Skeletal muscle cell (primary cell): ENCODE results near the gene PRDM15.

Experiments
- DNase-seq: peaks from one replicate; pipeline ENCODE4 v3.0.0-alpha.2; 2010; ENCODE audit warnings: low read depth
- H3K4me3 ChIP-seq: 2 replicates; pipeline ENCODE4 v1.5.1; 2011; ENCODE audit warnings: low read depth, mild to moderate bottlenecking, control low read depth, low read length, moderate library complexity

Gene PRDM15

DNA sequence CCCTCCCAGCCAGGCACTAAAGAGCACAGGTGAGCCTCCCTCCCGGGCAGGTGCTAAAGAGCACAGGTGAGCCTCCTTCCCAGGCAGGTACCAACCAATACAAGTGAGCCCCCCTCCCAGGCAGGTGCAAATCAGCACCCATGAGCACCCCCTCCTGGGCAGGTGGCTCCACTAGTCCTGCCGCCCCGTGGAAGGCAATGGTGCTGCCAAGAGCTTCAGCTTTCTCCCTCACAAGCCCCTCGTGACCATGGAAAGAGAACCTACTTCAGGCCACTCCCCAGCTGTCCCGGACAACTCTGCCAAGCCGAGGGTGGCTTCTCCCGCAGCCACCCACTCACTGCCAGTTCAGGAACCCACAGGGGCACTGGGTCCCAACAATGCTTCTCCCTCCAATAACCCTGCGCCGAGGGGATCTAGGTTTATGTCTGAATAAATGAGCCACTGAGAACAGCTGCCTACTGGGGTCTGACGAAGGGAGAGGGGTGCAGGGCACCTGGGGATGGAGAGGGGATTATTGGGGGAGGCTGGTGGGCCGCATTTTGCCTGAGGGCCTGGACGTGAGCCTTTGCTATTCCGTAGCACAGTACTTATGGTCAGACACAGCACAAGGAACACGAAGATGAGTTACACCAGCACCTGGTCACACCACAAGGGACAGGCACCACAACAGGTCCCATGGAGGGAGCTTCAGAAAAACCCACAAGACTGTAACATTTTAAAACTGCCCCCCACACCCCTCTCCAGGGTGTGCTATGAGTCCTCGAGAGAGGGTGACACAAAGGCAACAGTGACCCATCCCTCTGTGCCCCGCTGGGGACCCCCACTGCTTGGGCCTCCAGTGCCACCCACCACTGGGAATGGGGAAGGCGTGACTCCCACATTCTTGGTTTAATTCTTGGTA is 46.3 kb downstream of the PRDM15 start:
- DNase-seq: no peak

GRCh38 chr21:41831866-41832595 is 47.1 kb downstream of the PRDM15 start:
- no peak for DNase-seq
- H3K4me3 ChIP-seq: no peak overlapping the region

More for the DNA sequence above, 46.3 kb downstream of the PRDM15 start:
- H3K4me3 ChIP-seq: no peak overlapping the region

DNA sequence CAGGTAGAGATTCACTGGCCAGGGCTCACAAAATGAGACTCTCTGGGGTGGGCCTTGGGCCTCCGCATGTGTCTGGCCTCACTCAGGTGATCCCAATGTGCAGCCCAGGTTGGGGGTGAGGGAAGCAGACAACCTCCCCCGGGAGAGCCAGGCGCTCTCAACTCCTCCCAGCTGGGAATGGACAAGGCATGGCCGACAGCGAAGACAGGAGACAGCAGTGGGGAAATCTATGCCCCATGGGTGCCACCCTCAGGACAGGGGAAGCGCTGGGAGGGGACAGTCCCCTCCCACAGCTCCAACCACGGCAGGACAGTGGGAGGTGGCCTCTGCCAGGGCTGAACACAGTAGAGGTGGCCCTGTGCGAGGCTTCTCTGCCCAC is 47.7 kb downstream of the PRDM15 start:
- no peak overlapping the region for H3K4me3 ChIP-seq
- DNase-seq: no peak

DNA sequence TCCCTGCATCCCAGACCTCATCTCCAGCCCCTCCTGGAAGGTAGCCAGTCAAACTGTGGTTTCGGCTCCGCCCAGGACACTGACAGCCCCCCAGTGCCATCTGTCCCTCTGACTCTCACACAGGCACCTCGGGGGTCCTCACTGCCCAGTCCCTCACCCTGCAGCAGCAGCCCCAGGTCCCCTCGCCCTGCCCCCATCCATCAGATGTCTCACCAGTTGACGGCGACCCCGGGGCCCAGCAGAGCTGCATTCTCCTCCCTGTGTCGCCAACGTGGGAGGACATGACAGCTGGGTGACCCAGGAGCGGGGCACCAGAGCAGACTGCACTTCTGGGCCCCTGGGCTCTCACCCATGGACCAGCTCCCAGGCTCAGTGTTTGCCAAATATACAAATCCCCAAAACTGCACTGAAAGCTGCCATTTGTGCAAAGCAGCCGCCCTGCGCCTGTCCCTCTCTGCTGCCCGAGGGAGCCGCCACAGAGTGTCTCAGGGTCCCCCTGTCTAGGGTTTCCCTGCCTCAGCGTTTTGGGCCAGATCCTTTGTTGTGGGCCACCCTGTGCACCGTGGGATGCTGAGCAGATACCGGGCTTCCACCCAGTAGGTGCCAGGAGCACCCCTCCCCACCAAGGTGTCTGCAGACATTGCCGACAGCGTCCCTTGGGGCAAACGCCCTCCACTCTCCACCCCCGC is 48.2 kb downstream of the PRDM15 start:
- H3K4me3 ChIP-seq: no peak overlapping the region
- no peak for DNase-seq

GRCh38 chr21:41830145-41830707 is 48.9 kb downstream of the PRDM15 start:
- no peak for DNase-seq
- H3K4me3 ChIP-seq: no peak overlapping the region

DNA sequence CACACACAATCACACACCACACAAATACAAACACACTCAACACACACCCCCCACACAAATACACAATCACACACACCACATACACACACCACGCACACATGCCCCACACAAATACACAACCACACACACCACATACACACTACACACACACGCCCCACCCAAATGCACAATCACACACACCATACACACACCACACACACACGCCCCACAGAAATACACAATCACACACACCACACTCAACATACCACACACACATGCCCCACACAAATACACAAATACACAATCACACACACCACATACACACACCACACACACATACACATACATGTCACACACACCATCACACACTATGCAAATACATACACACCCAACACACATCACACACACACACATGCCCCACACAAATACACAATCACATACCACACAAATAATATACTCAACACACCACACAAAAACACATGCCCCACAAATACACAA is 50.2 kb downstream of the PRDM15 start:
- no peak for DNase-seq
- no peak overlapping the region for H3K4me3 ChIP-seq

DNA sequence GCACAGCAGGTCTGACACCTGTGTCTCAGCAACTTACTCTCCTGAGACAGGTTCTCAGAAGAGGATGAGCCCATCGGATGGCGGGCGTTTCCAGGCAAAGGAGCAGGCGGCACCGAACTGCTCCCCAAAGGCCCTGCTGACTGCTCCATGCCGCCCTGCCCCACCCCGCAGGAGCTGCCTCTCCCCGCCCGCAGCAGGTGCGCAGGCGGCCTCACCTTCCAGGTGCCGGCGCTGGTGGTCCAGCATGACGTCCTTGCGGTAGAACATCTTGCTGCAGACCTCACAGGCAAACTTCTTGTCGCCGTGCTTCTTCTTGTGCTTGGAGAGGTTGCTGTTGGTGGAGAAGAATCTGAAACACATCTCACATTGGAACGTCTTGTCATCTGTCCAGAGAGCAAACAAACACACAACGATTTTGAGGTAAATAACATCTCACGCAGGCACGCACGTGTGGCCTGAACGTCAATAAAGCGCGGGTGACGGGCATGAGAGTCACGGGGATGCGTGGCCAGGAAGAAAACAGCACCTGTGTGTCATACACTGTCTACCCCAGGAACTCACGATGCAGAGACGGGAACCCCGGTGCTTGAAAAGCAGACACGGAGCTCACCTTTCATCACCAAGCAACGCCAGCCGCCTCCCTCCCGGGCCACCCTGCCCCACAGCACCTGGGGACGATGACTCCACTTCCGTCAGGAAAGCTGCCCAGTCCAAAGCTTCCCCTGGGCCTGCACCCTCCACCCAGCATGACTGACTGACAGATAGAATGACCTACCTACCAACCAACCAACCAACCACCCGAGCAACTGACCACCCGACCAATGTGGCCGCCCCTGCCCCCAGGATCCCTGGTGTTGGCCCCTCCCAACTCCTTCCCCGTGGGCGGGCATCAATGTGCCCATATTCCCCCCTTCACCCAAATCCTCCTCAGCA is 50.9 kb downstream of the PRDM15 start:
- H3K4me3 ChIP-seq: no peak overlapping the region
- no peak for DNase-seq

DNA sequence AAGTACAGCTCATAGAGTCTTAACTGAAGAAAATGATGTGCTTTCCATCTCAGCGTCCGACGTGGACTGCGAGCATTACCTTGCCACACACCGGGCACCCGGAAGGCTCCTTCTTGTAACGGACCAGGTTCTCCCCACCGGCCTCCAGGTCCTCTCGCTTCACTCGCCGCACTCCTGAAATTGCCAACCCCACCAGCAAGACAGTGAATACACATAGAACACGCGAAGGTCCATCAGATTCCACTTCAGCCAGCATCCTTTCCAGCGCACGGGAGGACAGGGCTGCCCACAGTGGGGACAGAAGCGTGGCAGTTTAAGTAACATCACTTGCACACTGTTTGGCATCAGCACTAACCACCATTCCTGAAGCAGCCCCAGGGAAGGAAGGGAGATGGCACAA is 53.3 kb downstream of the PRDM15 start:
- H3K4me3 ChIP-seq: no peak overlapping the region
- no peak for DNase-seq

DNA sequence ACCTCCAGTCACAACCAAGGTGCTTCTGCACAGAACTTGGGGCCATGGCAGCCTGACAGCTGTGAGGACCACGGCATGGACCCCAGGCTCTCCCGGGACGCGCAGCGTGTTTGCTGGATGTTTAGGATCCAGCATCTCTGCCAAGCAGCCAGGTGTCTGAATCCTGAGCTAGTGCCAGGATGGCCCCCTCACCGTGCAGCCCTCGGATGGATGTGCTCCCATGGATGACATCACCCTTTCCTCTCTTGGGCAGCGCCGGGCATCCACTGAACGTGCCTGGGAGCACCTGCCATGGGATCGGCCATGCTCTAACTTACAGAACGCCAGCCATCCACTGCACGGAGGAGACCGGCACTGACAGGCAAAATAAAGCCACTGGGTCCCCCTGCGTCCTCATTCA is 53.9 kb downstream of the PRDM15 start:
- H3K4me3 ChIP-seq: no peak overlapping the region
- no peak for DNase-seq

DNA sequence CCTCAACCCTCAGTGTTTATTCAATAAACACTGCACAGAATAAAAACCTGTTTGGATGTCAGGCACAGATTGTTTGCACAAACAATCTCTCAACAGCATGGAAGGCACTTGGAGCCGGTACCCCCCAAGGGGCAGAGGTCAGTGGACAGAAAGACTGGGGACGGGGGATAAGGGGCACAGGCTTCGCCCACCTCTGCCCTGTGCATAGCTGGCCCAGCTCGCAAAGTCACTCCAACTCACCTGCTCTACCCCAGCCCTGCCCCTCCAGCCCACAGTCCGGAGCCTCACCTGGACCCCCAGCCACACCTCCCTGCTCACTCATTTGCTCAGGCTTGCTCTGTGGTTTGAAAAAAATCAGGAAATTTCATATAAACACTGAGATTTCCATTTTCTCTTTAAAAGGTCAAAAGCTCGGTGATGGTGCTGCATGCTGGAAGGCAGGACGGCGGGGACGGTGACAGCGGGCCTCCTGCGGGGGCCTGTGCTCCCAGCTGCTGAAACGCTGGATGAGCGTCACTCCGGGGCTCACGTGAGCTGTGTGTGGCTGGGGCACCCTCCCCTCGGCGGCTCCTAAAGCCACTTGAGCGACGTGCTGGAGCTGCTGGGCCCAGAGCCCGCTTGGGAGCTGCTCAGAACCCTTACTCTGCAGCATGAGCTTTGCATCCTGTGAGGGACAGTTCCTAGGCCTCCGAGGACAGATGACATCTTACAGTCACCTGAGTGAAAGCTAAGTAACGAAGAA is 54.5 kb downstream of the PRDM15 start:
- DNase-seq: no peak

DNA sequence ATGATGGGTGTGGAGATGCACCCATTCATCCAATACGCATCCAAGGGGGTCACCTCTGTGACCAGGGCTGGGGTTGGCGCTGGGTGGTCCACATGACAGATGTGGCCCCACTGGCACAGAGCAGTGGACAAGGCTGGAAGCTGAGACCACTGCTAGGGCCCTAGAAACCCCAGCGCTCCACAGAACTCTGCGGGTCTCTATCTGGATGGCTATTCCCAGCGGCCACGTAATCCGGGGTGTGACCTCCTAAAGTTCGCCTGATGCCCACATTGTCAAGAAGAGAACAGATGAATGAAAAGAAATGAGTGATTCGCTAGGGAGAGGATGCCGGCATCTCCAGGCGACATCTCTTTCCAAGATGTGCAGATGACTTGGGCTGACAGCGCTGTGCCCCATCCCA is 55.2 kb downstream of the PRDM15 start:
- no peak overlapping the region for H3K4me3 ChIP-seq
- DNase-seq: no peak

More for the DNA sequence above, 54.5 kb downstream of the PRDM15 start:
- no peak overlapping the region for H3K4me3 ChIP-seq

DNA sequence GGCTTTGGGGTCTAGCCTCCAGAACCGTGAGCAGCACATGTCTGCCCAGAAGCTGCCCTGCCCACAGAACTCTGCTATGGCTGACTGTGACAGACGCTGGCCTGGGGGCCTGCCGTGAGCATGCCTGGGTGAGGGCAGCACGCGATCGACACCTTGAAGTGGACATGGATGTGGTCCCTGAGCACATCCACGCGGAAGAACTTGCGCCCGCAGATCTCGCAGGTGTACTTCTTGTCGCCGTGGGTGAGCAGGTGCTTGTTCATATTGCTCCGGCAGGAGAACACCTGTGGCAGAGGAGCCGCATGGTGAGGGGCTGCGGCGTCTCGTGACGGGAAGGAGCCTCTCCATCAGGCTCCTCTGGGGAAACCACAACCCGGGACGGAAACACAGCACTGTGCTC is 56.0 kb downstream of the PRDM15 start:
- DNase-seq: no peak
- H3K4me3 ChIP-seq: no peak overlapping the region

DNA sequence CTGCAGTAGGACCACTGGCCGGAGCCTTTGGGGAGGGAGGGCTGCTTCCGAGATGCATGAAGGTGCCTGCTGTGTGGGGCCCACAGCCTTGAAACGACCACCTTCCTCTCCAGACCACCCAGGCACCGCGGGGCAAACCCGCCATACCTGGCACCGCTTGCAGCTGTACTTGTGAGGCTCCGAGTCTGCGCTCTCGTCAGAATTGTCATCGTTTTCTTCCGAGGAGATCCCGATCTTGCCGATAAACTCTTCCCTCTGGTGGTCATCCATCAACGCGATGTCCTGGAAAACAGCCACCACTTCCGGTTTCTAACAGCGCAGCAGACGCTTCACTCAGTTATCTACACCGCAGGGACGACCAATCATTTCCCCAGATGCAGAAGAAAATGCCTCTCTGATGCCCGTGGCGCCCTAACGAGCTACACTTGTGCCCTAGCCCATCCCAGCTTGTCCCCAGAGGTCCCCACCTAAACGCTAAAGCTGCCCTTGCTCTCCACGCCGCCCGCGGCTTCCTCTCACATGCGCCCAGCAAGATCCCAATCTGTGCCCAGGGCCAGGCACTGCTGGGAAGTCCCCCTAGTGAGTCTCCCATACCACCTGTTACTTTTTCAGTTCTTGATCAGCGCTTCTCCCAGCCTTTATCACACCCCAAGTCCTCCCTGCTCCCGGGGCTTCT is 57.2 kb downstream of the PRDM15 start:
- DNase-seq: no peak
- no peak overlapping the region for H3K4me3 ChIP-seq

- DNase-seq: no peak
These were observed 57.9 kb downstream of the PRDM15 start for GRCh38 chr21:41821081-41821755.

DNA sequence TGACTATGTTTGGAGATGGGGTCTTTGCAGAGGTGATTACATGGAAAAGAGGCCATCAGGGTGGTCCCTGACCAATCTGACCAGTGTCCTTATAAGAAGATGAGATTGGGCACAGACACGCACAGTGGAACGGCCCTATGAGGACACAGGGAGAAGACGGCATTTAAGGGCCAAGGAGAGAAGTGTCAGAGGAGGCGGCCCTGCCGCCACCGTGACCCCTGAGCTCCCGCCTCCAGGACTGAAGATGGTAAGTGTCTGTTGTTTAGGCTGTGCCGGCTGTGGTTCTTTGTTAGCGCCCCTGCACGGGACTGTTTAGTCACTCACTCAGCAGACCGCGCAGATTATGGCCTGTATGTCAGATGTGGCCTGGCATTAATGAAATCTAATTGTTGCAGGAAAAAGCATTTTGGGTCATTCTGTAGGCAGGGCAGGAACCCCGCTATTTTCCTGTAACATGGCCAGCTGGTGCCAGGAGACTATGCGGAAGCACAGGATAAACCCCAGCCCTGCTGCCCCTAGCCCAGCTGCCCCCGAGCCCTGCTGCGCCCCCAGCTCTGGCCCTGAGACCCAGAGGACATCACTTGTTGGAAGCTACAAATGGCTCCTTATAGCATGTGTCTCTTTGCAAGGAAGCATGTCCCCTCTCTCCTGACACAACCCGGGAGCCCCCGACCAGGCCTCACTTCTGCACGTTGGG is 58.6 kb downstream of the PRDM15 start:
- no peak overlapping the region for H3K4me3 ChIP-seq
- no peak for DNase-seq

More at GRCh38 chr21:41821081-41821755, 57.9 kb downstream of the PRDM15 start:
- H3K4me3 ChIP-seq: no peak overlapping the region

DNA sequence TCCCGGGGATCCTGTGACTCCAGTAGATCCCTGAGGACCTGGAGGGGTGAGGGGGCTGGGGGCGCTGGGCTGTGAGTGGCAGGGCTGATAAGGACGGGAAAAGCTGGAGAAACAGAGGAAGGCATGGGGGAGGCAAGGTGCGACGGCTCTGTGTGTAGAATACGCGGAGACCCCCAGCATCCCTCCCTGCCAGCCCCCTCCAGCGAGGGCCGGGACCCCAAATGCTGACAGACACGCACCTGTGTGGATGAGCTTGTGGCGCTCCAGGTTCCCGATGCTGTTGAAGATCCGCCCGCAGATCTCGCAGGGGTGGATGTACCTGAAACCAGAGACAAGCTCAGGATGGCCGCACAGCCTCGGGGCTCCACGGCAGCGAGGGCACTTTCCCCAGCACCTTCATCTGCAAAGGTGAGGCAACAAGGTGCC is 59.3 kb downstream of the PRDM15 start:
- H3K4me3 ChIP-seq: no peak overlapping the region
- no peak for DNase-seq
